ENCODE data around the gene ITPRID1. TPM values are rescaled to one million over a fixed set of nuclear protein-coding genes. Genes with fewer than 3 reads are reported as not detected.

Gene ITPRID1
- total RNA-seq, 3 donors from 2014 or later, result 1.7 to 2.4 (median 2.3) TPM

DNA sequence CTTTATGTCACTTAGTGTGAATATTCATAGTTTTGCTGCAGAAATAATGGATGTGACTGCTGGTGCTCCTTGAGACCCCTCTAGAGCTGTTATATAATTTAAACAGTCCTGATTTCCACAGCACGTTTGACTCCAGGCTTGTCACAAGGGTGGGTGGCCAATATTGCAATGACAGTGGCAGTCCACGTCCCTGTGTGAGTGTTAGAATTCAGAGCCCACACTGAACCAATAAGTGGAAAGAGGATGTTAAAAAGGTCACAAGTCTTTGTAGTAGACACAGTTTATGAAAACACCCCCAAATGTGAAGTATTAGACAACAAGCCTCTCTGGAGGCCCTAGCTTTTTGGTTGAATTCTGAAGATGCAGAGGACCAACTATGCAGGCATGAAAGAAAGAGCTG lies 175.1 kb downstream of the ITPRID1 start:
- H3K9me3 ChIP-seq, result no peaks in the 10 kb centered on the region
- intact Hi-C loops (cut with DNase I, micrococcal nuclease), result no loop called here
- H3K36me3 ChIP-seq (ENCODE audit: low read depth), result no peaks in the 10 kb centered on the region
- DNase-seq (no peak), ATAC-seq (no peak)
- H3K4me3 ChIP-seq, result no peak overlapping the region
- TF ChIP-seq, protein P1, sequence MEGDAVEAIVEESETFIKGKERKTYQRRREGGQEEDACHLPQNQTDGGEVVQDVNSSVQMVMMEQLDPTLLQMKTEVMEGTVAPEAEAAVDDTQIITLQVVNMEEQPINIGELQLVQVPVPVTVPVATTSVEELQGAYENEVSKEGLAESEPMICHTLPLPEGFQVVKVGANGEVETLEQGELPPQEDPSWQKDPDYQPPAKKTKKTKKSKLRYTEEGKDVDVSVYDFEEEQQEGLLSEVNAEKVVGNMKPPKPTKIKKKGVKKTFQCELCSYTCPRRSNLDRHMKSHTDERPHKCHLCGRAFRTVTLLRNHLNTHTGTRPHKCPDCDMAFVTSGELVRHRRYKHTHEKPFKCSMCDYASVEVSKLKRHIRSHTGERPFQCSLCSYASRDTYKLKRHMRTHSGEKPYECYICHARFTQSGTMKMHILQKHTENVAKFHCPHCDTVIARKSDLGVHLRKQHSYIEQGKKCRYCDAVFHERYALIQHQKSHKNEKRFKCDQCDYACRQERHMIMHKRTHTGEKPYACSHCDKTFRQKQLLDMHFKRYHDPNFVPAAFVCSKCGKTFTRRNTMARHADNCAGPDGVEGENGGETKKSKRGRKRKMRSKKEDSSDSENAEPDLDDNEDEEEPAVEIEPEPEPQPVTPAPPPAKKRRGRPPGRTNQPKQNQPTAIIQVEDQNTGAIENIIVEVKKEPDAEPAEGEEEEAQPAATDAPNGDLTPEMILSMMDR (IDR thresholded peaks at IDR 0.05), result no peak
- no peaks in the 10 kb centered on the region for H3K4me1 ChIP-seq (ENCODE audit: low read depth)

DNA sequence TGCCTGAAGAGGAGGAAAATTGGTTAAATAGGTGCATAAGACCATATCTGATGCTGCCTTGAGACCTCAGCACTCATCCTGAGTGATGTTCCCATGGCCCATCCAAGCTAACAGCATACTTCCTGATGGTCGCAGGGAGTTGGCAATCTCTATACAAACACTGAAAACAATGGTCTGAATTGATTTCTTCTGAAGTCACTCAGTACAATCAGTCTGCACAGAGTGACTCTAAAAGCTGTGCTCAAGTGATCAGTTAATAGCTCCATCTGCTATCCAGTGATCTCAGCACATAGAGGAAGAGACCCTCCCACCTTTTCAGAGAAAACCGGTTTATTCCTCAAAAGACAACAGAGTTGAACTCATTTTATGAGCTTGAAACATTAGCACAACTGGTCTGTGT lies 177.0 kb downstream of the ITPRID1 start:
- no peak overlapping the region for H3K4me3 ChIP-seq
- TF ChIP-seq, protein P1 (IDR thresholded peaks at IDR 0.05), result no peak
- intact Hi-C loops (cut with DNase I, micrococcal nuclease), result no loop called here
- ATAC-seq, result no peak
- H3K36me3 ChIP-seq (ENCODE audit: low read depth), result no peaks in the 10 kb centered on the region
- no peak for DNase-seq
- H3K9me3 ChIP-seq, result no peaks in the 10 kb centered on the region
- no peaks in the 10 kb centered on the region for H3K4me1 ChIP-seq (ENCODE audit: low read depth)

DNA sequence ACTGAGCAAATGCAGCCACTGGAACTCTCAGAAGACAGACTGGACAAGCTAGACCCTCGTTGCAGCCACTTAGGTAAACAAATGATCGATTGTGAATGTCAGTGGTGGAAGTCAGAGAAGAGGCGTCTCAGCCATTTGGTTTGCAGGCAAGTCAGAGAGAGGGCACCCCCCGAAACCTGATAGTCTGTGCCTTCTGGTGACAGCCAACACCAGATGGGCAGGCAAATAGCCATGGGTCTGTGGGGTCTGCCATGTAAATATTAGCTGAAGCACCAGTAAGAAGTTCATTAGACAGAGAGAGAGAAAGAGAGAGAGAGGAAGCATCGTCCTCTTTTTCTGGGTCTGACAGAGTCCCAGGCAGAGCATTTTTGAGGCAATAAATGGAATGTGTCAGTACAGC lies 178.6 kb downstream of the ITPRID1 start:
- intact Hi-C loops (cut with DNase I, micrococcal nuclease), result no loop called here
- H3K36me3 ChIP-seq (ENCODE audit: low read depth), result no peaks in the 10 kb centered on the region
- DNase-seq, result no peak
- no peaks in the 10 kb centered on the region for H3K9me3 ChIP-seq
- no peak overlapping the region for H3K4me3 ChIP-seq
- ATAC-seq, result no peak
- no peaks in the 10 kb centered on the region for H3K4me1 ChIP-seq (ENCODE audit: low read depth)
- TF ChIP-seq, protein P1 (IDR thresholded peaks at IDR 0.05), result no peak

DNA sequence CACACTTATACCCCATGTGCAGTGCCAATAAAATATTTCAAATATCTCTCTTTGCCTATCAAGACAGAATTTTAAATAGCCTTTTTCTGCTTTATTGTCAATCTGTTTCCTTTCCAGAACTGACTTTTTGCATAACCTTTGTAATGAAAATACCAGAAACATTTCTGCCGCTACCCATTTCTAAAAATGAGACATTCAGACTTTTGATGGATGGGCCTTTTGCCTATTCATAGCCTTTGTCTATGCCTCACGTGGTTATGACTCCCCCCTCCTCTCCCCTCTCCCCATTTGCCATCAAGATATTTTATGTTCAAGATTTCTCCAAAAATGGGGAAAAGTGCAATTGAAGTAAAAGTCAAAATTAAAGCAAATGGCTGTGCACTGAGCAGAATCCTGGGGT lies 179.0 kb downstream of the ITPRID1 start:
- no peak overlapping the region for H3K4me3 ChIP-seq
- TF ChIP-seq, protein P1 (IDR thresholded peaks at IDR 0.05), result no peak
- intact Hi-C loops (cut with DNase I, micrococcal nuclease), result no loop called here

DNA sequence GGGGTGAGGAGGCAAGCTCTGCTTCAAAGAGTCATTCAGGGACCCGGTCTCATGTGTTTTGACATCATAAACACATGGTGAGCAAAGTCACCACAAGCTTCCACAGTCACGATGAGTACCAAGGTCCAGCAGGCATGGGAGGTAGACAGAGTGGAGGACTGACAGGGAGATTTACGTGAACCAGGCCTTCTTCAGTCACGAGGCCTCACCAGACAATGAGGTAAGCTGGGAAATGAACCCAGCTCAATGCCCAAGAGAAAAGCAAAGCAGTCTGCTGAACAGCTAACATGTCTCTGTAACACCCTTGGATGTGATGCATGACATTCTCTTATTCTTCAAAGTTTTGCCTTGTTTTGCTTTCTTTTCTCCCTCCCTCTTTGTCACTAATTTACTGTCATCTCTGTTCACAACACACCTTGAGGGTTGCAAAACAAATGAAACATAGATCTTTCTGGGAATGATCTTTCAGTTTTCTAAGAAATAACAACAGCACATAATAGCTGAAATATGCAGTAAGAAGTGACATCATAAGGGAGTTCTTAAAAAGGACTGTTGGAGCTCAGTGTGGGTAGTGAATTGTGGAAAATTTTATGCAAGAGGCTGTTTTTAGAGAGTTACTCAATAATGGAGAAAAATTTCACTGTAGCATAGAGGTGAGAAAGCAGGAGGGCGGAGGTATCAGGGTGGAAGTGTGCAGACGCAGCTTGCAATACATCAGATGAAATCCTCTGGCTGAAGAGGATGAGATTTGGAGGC lies 182.1 kb downstream of the ITPRID1 start:
- no peak for ATAC-seq
- TF ChIP-seq, protein P1 (IDR thresholded peaks at IDR 0.05), result no peak

More for the DNA sequence above, 179.0 kb downstream of the ITPRID1 start:
- no peaks in the 10 kb centered on the region for H3K36me3 ChIP-seq (ENCODE audit: low read depth)
- H3K9me3 ChIP-seq, result no peaks in the 10 kb centered on the region
- no peaks in the 10 kb centered on the region for H3K4me1 ChIP-seq (ENCODE audit: low read depth)
- DNase-seq (no peak), ATAC-seq (no peak)

More for the DNA sequence above, 182.1 kb downstream of the ITPRID1 start:
- no peaks in the 10 kb centered on the region for H3K9me3 ChIP-seq
- DNase-seq, result no peak
- intact Hi-C loops (cut with DNase I, micrococcal nuclease), result no loop called here
- H3K36me3 ChIP-seq (ENCODE audit: low read depth), result no peaks in the 10 kb centered on the region
- H3K4me1 ChIP-seq (ENCODE audit: low read depth), result no peaks in the 10 kb centered on the region
- no peak overlapping the region for H3K4me3 ChIP-seq
